Bronchial epithelial cell (primary cell): Measurements from ENCODE around the gene TSPAN13. TPM values are rescaled to one million over a fixed set of nuclear protein-coding genes. Genes with fewer than 3 reads are reported as not detected.
A peak's percentile ranks its signal among the peaks of the same experiment; 100 is the strongest.

ENCODE experiments used
- DNase-seq: peaks from one replicate; pipeline ENCODE4 v3.0.0-alpha.2; 2010; ENCODE audit warnings: low read depth
- FAIRE-seq: peaks from 2 replicates; lab custom pipeline; 2011; peaks lifted over from hg19 to GRCh38; lab: Jason Lieb, UNC
- H3K27me3 ChIP-seq: 2 replicates; pipeline ENCODE4 v1.5.1; 2011; ENCODE audit warnings: low read length; ENCODE audit not compliant: control insufficient read depth, insufficient read depth
- H3K36me3 ChIP-seq: 2 replicates; pipeline ENCODE4 v1.5.1; 2011; ENCODE audit warnings: low read length; ENCODE audit not compliant: control insufficient read depth, insufficient read depth
- H3K4me3 ChIP-seq: 2 replicates; pipeline ENCODE4 v1.5.1; 2011; ENCODE audit warnings: mild to moderate bottlenecking, low read depth, low read length, control low read depth
- total RNA-seq: library from RNA; depleted of rRNA; stranded (reverse); fragments of >200 nt; gene quantifications from 2 replicates; pipeline ENCODE4 v1.2.1, GENCODE V29; 2014
- TF ChIP-seq, protein P1 (sequence below): IDR thresholded peaks from 2 replicates; pipeline ENCODE4 v1.5.1; 2011; ENCODE audit warnings: mild to moderate bottlenecking, moderate library complexity, low read length, control low read depth, inconsistent platforms; ENCODE audit not compliant: insufficient read depth, severe bottlenecking

The TSPAN13 gene
- total RNA-seq, 1 donor from 2014 or later: 41.6 TPM

DNA sequence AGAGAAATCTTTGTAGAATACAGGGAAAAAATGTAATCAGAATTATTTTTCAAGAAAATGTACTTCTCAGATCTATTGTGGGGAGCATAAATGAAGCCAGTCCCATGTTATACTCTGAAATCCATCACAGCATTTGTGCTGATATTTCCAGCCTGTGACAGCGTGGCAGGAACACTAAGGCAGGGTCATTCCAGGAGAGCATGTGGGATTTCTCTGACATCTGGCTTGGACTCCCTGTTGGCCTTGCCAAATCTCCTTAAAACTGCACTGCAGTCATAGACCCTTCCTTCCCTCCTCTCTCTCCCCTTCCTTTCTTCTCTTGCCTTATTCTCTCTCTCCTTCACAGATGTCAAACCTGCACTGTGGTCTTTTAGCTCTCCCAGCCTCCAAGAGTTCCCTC is 6.5 kb upstream of the TSPAN13 start:
- Histone ChIP-seq H3K36me3 (no peaks in the 10 kb centered on the region), H3K4me3 (no peak overlapping the region), H3K27me3 (no peaks in the 10 kb centered on the region)
- FAIRE-seq (no peak), DNase-seq (no peak)
- TF ChIP-seq, protein P1, sequence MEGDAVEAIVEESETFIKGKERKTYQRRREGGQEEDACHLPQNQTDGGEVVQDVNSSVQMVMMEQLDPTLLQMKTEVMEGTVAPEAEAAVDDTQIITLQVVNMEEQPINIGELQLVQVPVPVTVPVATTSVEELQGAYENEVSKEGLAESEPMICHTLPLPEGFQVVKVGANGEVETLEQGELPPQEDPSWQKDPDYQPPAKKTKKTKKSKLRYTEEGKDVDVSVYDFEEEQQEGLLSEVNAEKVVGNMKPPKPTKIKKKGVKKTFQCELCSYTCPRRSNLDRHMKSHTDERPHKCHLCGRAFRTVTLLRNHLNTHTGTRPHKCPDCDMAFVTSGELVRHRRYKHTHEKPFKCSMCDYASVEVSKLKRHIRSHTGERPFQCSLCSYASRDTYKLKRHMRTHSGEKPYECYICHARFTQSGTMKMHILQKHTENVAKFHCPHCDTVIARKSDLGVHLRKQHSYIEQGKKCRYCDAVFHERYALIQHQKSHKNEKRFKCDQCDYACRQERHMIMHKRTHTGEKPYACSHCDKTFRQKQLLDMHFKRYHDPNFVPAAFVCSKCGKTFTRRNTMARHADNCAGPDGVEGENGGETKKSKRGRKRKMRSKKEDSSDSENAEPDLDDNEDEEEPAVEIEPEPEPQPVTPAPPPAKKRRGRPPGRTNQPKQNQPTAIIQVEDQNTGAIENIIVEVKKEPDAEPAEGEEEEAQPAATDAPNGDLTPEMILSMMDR: no peak

DNA sequence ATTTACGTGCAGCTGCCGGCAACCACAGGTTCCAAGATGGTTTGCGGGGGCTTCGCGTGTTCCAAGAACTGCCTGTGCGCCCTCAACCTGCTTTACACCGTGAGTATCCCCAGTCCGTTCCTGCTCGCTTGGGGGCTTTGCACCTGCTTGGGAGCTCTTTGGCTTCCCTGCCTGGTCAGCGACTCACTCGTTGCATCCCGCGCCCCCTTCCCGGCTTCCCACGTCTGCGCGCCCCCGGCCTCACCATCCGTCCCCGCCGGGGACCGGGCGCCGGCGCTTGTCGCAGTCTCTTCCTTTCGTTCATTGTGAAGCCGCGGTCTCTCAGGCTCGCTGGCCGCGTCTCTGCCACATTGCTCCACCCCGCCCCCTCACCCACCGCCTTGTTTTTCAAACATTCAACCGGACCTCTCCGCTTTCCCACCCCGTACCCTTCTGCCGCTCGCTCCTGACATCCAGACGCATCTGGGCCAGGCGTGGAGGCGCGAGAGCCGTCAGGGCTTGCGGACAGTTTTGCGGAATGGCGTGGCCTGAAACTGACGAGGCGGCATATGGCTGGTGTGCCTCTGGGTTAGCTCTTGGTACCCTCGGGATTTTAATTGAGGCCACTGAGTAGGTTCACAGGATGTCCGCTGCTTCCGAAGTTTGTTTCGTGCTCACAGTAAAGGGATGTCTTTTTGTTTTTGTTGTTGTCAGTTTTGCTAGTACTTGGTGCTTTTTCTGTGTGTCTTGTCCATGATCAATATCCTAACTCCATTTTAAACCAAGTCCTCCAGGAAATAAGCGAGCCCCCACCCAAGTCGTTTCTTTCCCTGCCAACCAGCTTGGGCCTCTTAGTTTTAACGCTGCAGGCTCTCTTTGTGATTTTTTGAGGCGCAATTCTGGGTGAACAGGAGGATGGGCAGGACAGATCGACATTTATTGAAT is 639 bp downstream of the TSPAN13 start:
- H3K4me3 ChIP-seq: peak overlapping the region; percentile 89
- FAIRE-seq (no peak), DNase-seq (no peak)
- H3K27me3 ChIP-seq: no peaks in the 10 kb centered on the region
- H3K36me3 ChIP-seq: no peaks in the 10 kb centered on the region
- TF ChIP-seq, protein P1: no peak

DNA sequence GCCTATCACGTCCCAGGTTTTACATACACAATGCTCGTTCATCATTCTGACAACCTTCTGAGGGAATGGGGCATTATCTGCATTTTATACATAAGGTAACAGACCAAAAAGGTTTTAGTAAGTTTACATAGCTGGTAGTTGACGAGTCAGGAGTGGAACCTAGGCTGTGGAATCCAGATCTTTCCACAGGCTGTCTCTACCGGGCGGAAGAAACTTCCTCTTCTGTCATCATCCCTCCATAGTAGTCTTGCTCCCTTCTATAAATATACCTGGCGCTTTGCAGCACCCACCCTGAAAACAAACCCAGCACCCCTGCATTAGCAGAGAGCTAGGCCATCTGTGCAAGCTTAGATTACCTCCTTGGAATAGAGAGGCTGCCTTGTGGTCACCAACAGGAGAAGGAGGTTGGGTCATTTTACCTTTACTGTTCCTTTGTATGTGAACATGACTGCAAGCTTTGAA is 1.3 kb downstream of the TSPAN13 start:
- Histone ChIP-seq H3K4me3 (peak overlapping the region; percentile 89), H3K27me3 (no peaks in the 10 kb centered on the region), H3K36me3 (no peaks in the 10 kb centered on the region)
- TF ChIP-seq, protein P1: no peak
- peak; percentile 35 for DNase-seq
- FAIRE-seq: no peak

DNA sequence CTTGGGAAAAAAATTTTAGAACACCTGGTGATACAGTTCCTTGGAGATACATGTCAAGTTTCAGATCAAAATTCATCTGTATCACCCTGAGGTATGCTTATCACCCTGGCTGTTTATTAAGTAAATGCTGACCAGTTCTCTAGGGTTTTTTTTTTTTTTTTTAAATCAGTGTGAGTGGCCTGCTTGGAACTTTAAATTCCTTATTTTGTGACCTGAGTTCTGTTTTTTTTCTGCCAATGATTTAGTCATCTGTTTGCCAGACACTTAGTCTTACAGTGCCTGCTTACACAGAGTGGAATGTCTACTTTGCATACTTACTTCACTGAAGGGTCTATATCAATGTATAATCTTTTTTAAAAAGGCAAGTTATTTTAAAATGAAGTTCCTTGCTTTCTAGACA is 1.8 kb downstream of the TSPAN13 start:
- TF ChIP-seq, protein P1: no peak
- Histone ChIP-seq H3K4me3 (no peak overlapping the region), H3K36me3 (no peaks in the 10 kb centered on the region), H3K27me3 (no peaks in the 10 kb centered on the region)
- DNase-seq (peak; percentile 62), FAIRE-seq (no peak)

DNA sequence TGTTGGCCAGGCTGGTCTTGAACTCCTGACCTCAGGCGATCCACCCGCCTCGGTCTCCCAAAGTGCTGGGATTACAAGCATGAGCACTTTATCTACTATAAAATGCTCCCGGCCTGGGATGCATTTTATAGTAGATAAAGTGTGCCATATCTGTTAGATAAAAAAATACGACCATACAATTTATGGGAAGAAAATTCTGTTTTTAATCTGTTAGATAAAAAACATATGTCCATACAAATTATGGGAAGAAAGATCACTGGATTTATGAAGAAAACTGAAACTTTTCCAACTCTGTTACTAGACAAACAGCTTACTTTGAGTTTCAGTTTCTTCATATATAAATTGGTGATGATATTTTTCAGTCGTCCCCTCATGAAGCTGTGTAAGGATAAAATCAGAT is 4.5 kb downstream of the TSPAN13 start:
- Histone ChIP-seq H3K36me3 (no peaks in the 10 kb centered on the region), H3K4me3 (no peak overlapping the region), H3K27me3 (no peaks in the 10 kb centered on the region)
- TF ChIP-seq, protein P1: no peak
- DNase-seq: no peak
- FAIRE-seq: no peak
